NCI-H2227 (cell line): ENCODE measurements around the gene SNRK.

Experiments used
- DNase-seq: peaks from one replicate; lab custom pipeline; 2025; ENCODE audit not compliant: unreplicated experiment; lab: John Stamatoyannopoulos, UW

Gene SNRK

GRCh38 chr3:43286115-43286840 lies at the start of gene SNRK:
Gene SNRK (plus strand): TSS chr3:43286540. CDS start chr3:43303204, 16,664 bp downstream.
- peak; percentile 86 for DNase-seq

GRCh38 chr3:43238801-43239200 lies 47.5 kb upstream of the SNRK start:
- no peak for DNase-seq

GRCh38 chr3:43239755-43240154 lies 46.6 kb upstream of the SNRK start:
- DNase-seq: no peak

- no peak for DNase-seq
Measured at GRCh38 chr3:43243590-43244587, 42.5 kb upstream of the SNRK start.

- no peak for DNase-seq
Measured at GRCh38 chr3:43244694-43245093, 41.6 kb upstream of the SNRK start.

DNA sequence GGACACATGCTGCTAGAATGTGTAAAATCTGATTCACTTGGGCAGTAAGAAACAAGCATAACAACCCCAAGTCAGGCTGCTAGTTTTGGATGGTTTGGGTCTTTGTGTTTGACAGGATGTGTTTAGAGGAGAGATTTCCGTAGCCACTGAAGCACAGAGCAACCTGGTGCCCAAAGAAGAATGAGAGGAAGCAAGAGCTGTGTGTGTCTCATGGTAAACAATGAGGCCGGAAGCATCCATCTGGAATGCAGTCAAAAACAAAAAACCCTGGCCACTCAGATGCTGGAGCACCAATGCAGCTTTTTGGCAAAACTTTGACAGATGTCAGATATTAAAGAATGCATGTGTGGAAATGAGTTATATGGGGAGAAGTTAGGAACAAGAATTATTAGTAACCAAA lies 39.4 kb upstream of the SNRK start:
- DNase-seq: no peak

GRCh38 chr3:43247561-43248184 lies 38.7 kb upstream of the SNRK start:
- no peak for DNase-seq

GRCh38 chr3:43248185-43248583 lies 38.2 kb upstream of the SNRK start:
- no peak for DNase-seq

- no peak for DNase-seq
Measured at GRCh38 chr3:43248973-43249372, 37.4 kb upstream of the SNRK start.

- no peak for DNase-seq
Measured at GRCh38 chr3:43249405-43249804, 36.9 kb upstream of the SNRK start.

DNA sequence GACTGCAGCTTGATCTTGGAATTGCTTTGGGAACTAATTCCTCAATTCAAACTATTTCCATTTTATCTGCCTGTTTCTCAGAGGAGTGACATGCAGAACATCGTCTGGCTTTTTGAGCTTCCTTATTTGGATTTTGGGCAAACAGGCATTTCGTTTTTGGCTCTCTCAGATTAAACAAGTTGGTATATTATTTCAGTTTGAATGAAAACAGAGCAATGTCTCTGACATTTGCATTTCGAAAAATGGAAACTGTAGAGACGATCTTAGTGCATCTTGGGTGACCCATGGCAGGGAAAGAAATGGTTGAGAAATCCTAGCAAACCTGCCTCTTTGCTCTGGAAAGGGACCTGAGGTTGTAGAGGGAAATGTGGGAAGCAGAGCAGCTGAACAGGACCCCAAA lies 33.0 kb upstream of the SNRK start:
- no peak for DNase-seq

DNA sequence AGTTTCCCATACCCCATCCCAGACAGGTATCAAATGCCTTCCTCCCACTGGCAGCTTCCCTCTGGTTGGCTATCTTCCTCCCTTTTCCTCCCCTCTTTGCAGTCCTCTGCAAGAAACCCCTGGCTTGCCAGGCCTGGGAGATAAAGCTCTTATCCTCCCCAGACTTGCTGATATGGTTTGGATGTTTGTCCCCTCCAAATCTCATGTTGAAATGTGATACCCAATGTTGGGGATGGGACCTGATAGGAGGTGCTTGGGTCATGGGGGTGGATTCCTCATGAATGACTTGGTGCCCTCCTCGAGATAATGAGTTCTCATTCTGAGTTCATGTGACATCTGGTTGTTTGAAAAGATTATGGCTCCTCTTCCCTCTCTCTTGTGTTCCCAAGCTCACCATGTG lies 32.2 kb upstream of the SNRK start:
- DNase-seq: no peak

- no peak for DNase-seq
Measured at GRCh38 chr3:43255662-43256061, 30.7 kb upstream of the SNRK start.

DNA sequence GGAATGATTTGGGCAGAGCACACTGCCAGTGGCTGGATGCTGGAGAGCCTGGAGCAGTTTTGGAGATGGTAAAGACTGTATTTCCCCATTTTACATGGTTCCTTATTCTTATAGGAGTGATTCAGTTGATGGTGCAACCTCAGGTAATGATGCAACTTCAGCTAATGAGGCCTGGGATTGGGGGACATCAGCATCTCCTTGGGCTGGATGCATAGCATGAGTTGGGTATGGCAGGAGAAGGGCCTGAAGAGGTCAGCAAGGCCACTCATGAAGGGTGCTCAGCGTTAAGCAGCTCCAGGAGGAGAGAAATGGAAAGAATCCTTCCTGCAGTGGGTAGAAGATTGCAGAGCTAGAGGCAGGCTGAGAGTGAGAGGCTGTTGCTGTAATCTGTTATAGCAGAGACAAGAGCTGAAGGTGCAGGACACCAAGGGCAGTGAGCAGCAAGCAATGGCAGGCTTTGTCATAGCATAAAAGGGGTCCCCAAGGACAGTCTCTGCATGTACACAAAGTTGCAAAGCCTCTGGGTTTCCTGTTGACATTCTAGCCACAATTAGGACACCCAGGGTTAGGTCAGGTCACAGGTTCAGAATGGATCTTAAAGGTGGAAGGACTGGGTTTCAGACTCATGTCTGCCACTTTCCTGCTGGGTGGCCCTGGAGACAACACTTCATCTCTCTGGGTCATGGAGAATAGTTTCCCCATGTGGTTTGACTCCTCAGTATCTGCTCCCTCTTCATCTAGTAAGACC lies 29.5 kb upstream of the SNRK start:
- DNase-seq: no peak

GRCh38 chr3:43257850-43258249 lies 28.5 kb upstream of the SNRK start:
- DNase-seq: no peak

DNA sequence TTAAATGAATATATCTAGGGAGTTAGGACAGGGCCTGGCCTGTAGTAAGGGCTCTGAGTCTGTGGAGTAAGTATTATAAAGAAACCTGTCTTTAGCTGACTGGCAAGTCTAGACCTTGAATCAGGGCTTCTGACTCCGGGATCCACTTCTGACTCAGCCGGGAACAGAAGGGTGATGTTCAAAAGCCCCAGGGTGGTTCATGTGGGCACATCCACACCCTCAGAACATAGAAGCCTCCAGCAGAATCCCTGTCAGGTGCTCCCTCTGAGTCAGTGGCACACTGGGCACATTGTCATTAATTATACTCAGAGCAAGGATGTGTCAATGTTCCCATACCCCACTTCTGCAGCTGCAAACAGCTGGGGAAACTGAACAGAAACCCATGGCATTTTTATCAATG lies 26.7 kb upstream of the SNRK start:
- DNase-seq: no peak

DNA sequence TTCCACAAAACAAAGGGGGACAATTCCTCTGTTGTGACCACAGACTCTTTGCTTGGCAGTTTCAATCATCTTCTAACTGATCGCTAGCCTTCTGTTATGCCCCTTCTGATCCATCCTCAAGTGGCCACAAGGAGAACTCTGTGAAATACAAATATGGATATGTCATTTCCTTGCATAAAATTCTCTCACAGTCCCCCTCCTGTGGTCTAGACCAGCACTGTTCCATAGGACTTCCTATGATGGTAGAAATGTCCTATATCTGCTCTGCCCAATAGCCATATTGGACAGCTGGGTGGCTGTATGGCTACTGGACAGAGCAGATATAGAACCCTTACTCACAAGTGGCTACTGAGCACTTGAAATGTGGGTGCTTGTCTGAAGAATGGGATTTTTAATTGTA lies 25.9 kb upstream of the SNRK start:
- no peak for DNase-seq

- no peak for DNase-seq
Measured at GRCh38 chr3:43262194-43262593, 24.1 kb upstream of the SNRK start.

- no peak for DNase-seq
Measured at GRCh38 chr3:43266451-43266850, 19.9 kb upstream of the SNRK start.

DNA sequence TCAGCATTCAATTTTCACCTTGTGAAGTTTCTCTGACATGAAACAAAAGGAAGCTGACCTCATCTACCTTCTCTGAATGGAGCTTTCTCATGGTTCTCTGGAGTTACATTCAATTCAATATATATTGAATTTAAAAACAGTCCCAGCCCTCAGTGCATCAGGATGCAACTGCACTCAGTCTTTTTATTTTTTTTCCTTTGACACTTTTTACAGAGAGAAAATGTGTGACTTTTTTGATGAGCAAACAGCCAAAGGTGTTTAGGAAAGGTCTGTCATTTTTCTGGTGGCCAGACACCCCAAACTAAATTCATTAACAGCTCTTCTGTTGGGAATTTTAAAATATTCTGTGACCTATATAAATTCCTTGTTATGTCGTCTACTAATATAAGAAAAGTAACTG lies 19.3 kb upstream of the SNRK start:
- no peak for DNase-seq

- DNase-seq: no peak
Measured at GRCh38 chr3:43268636-43269035, 17.7 kb upstream of the SNRK start.
